Mesendoderm (in vitro differentiated cells): ENCODE measurements around the gene CD63.

Source experiments
- DNase-seq: peaks from one replicate; pipeline ENCODE4 v3.0.0; 2013
- H2AK5ac ChIP-seq: 2 replicates; pipeline ENCODE4 v1.6.1; 2013; ENCODE audit warnings: low read length, inconsistent platforms
- H2BK120ac ChIP-seq: 2 replicates; pipeline ENCODE4 v1.6.1; 2013; ENCODE audit warnings: low read depth, mild to moderate bottlenecking, low read length, moderate library complexity, mixed read lengths
- H2BK15ac ChIP-seq: replicated peaks from 2 replicates; pipeline ENCODE4 v1.6.1; 2013; ENCODE audit warnings: low read depth, mild to moderate bottlenecking, moderate library complexity
- H2BK5ac ChIP-seq: 2 replicates; pipeline ENCODE4 v1.6.1; 2013; ENCODE audit warnings: low read length, inconsistent platforms
- H3K18ac ChIP-seq: 2 replicates; pipeline ENCODE4 v1.6.1; 2013; ENCODE audit warnings: mild to moderate bottlenecking, low read length, mixed read lengths
- H3K23ac ChIP-seq: one replicate; pipeline ENCODE4 v1.6.1; 2013; ENCODE audit warnings: low read length
- H3K27ac ChIP-seq: 2 replicates; pipeline ENCODE4 v1.5.1; 2013; ENCODE audit warnings: low read depth, mild to moderate bottlenecking, inconsistent platforms, low read length, moderate library complexity
- H3K27me3 ChIP-seq: 2 replicates; pipeline ENCODE4 v1.6.1; 2013; ENCODE audit warnings: low read length, control low read depth, mild to moderate bottlenecking, inconsistent platforms; ENCODE audit not compliant: insufficient read depth, poor library complexity
- H3K36me3 ChIP-seq: 2 replicates; pipeline ENCODE4 v1.6.1; 2013; ENCODE audit warnings: low read length, inconsistent platforms; ENCODE audit not compliant: control insufficient read depth, insufficient read depth
- H3K4ac ChIP-seq: one replicate; pipeline ENCODE4 v1.6.1; 2013; ENCODE audit warnings: low read depth, mild to moderate bottlenecking, low read length, moderate library complexity
- H3K4me1 ChIP-seq: 2 replicates; pipeline ENCODE4 v1.6.1; 2013; ENCODE audit warnings: low read depth, low read length, inconsistent platforms; ENCODE audit not compliant: control insufficient read depth
- H3K4me2 ChIP-seq: 2 replicates; pipeline ENCODE4 v1.6.1; 2013; ENCODE audit warnings: low read length
- H3K4me3 ChIP-seq: 2 replicates; pipeline ENCODE4 v1.5.1; 2013; ENCODE audit warnings: mild to moderate bottlenecking, low read length
- H3K56ac ChIP-seq: one replicate; pipeline ENCODE4 v1.6.1; 2013; ENCODE audit warnings: low read length
- H3K79me1 ChIP-seq: 2 replicates; pipeline ENCODE4 v1.6.1; 2013; ENCODE audit warnings: low read length, inconsistent platforms
- H3K79me2 ChIP-seq: 2 replicates; pipeline ENCODE4 v1.6.1; 2013; ENCODE audit warnings: mild to moderate bottlenecking, low read length; ENCODE audit not compliant: control insufficient read depth, insufficient read depth
- H3K9ac ChIP-seq: 2 replicates; pipeline ENCODE4 v1.6.1; 2013; ENCODE audit warnings: low read length, inconsistent platforms
- H4K5ac ChIP-seq: one replicate; pipeline ENCODE4 v1.6.1; 2013; ENCODE audit warnings: low read length
- H4K8ac ChIP-seq: one replicate; pipeline ENCODE4 v1.6.1; 2013; ENCODE audit warnings: low read depth, mild to moderate bottlenecking, control low read depth, low read length, moderate library complexity
- WGBS: extraction: QIAGEN DNeasy Blood & Tissue Kit; methylation state at CpG from one replicate; pipeline ENCODE4 v1.1.7; 2013; ENCODE audit warnings: low lambda C conversion rate, missing lambda C conversion rate; ENCODE audit not compliant: insufficient coverage; ENCODE audit errors: extremely low coverage; 5-methylcytosine and 5-hydroxymethylcytosine counted together

CD63 gene

DNA sequence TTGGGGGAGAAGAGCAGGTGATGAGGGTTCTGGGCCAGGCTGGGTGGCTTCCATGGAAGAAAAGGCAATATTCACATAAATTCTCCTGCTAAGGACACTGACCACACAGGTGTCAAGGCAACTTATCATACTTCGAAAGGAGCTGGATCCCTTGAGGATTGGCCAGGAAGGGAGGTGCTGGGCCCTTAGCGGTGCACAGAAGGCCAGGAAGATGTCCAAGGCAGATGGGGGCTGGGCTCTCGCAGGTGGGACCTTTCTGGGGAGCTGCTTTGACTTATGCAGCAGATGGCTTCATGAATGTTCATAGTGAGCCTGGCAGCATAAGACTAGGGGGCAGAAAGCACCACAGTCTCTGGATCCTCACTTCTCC, 3.9 kb downstream of the CD63 start:
- no peak overlapping the region for H2BK15ac ChIP-seq
- no peak overlapping the region for H3K9ac ChIP-seq
- no peak overlapping the region for H3K27ac ChIP-seq
- H4K5ac ChIP-seq, result no peak overlapping the region
- no peak overlapping the region for H2BK5ac ChIP-seq
- no peak overlapping the region for H3K18ac ChIP-seq
- H2AK5ac ChIP-seq, result no peak overlapping the region
- no peak overlapping the region for H4K8ac ChIP-seq
- no peak overlapping the region for H3K4me3 ChIP-seq
- peaks cover 3% of the 10 kb centered on the region for H3K4me1 ChIP-seq
- no CpG with 5 or more reads among the region's 3 CpGs for WGBS
- H3K79me1 ChIP-seq, result peaks cover 17% of the 10 kb centered on the region
- no peak overlapping the region for H3K56ac ChIP-seq
- H3K4ac ChIP-seq, result no peak overlapping the region
- H3K27me3 ChIP-seq, result no peaks in the 10 kb centered on the region
- no peak overlapping the region for H2BK120ac ChIP-seq
- peaks cover 10% of the 10 kb centered on the region for H3K36me3 ChIP-seq
- peaks cover 19% of the 10 kb centered on the region for H3K79me2 ChIP-seq
- no peak for DNase-seq
- H3K4me2 ChIP-seq, result no peak overlapping the region
- no peak overlapping the region for H3K23ac ChIP-seq

DNA sequence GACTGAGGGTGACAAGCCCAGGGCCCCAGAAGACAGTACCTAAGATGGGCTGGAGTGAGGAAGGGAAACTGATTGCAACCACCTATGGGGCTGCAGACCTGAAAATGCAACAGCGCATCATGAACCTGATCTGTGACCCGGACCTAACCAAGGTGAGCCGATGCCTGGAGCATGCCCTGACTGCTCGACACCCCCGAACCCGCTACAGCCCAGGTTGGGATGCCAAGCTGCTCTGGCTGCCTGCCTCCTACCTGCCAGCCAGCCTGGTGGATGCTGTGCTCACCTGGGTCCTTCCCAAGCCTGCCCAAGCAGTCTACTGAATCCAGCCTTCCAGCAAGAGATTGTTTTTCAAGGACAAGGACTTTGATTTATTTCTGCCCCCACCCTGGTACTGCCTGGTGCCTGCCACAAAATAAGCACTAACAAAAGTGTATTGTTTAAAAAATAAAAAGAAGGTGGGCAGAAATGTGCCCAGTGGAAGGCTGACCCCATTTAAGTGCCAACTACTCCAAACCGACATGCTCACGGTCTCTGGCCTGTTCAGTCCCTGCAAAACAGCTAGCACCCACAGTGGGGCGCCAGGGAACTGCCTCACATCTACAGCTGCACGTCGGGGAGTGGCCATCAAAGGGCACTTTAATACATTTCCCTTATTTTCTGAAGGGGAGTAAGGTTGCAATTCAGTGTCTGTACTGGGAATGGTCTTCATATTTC, 4.4 kb downstream of the CD63 start:
- no peak overlapping the region for H2BK15ac ChIP-seq

DNA sequence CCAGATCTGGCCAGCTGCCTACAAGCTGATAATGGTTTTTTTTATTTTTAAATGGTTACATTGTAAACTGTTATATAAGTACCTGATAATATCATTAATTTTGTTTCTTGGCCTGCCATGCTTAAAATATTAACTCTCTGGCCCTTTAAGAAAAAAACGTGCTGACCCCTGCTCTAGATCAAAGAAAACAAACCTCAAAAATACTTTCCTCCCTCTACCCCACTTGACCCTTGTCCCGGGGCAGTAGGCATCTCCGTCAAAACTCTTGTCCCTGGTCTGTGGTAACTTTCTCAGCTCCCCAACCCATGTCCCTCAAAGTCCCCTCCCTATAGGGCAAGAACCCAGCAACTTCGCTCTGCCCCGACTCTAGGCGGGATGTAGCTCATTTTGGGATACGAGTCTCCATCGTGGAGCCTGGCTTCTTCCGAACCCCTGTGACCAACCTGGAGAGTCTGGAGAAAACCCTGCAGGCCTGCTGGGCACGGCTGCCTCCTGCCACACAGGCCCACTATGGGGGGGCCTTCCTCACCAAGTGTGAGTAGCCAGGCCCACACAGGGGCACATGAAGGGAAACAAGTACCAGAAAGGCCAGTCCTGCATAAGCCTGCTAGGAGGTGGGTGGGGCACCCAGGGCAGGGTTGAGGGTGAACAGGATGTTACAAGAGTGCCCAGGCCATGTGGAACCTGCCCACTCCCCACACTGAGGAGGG, 5.1 kb downstream of the CD63 start:
- Histone ChIP-seq H2BK5ac (no peak overlapping the region), H3K36me3 (peaks cover 10% of the 10 kb centered on the region), H3K4me1 (peaks cover 3% of the 10 kb centered on the region), H3K23ac (no peak overlapping the region), H3K4ac (no peak overlapping the region), H3K79me1 (peaks cover 17% of the 10 kb centered on the region), H4K8ac (no peak overlapping the region), H3K27ac (no peak overlapping the region), H3K9ac (no peak overlapping the region), H3K27me3 (no peaks in the 10 kb centered on the region), H2AK5ac (no peak overlapping the region), H3K79me2 (peaks cover 19% of the 10 kb centered on the region), H2BK15ac (no peak overlapping the region), H3K18ac (no peak overlapping the region), H3K56ac (no peak overlapping the region), H4K5ac (no peak overlapping the region), H3K4me3 (no peak overlapping the region), H3K4me2 (no peak overlapping the region), H2BK120ac (no peak overlapping the region)
- WGBS, result no CpG with 5 or more reads among the region's 10 CpGs
- no peak for DNase-seq

More for the DNA sequence above, 4.4 kb downstream of the CD63 start:
- no CpG with 5 or more reads among the region's 11 CpGs for WGBS
- Histone ChIP-seq H3K79me1 (peaks cover 17% of the 10 kb centered on the region), H2BK5ac (no peak overlapping the region), H3K9ac (no peak overlapping the region), H3K4me3 (no peak overlapping the region), H3K79me2 (peaks cover 19% of the 10 kb centered on the region), H3K4ac (no peak overlapping the region), H3K56ac (no peak overlapping the region), H3K36me3 (peaks cover 10% of the 10 kb centered on the region), H2AK5ac (no peak overlapping the region), H3K18ac (no peak overlapping the region), H4K8ac (no peak overlapping the region), H4K5ac (no peak overlapping the region), H3K27ac (no peak overlapping the region), H3K4me1 (peaks cover 3% of the 10 kb centered on the region), H2BK120ac (no peak overlapping the region), H3K4me2 (no peak overlapping the region), H3K27me3 (no peaks in the 10 kb centered on the region), H3K23ac (no peak overlapping the region)
- DNase-seq, result peak; percentile 75

DNA sequence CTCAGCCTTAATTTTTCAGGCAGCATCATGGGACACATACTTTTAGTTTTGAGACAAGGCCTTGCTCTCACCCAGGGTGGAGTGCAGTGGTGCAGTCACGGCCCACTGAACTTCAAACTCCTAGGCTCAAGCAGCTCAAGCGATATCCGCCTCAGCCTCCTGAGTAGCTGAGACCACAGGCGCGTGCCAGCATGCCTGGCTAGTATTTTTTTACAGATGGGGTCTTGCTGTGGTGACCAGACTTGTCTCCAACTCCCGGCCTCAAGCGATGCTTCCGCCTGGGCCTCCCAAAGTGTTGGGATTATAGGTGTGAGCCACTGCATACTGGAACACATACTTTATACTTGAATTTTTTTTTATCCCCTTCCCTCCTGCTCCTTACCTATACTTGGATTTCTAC, 5.9 kb downstream of the CD63 start:
- no peak for DNase-seq
- Histone ChIP-seq H3K4me1 (peaks cover 8% of the 10 kb centered on the region), H3K9ac (no peak overlapping the region), H3K27me3 (no peaks in the 10 kb centered on the region), H4K5ac (no peak overlapping the region), H2BK120ac (no peak overlapping the region), H3K4ac (no peak overlapping the region), H3K18ac (no peak overlapping the region), H3K79me1 (peaks cover 16% of the 10 kb centered on the region), H3K79me2 (peaks cover 15% of the 10 kb centered on the region), H2AK5ac (no peak overlapping the region), H3K27ac (no peak overlapping the region), H3K56ac (no peak overlapping the region), H3K4me3 (no peak overlapping the region), H3K23ac (no peak overlapping the region), H2BK15ac (no peak overlapping the region), H3K36me3 (peaks cover 10% of the 10 kb centered on the region), H2BK5ac (no peak overlapping the region), H4K8ac (no peak overlapping the region), H3K4me2 (no peak overlapping the region)
- WGBS, result no CpG with 5 or more reads among the region's 8 CpGs

DNA sequence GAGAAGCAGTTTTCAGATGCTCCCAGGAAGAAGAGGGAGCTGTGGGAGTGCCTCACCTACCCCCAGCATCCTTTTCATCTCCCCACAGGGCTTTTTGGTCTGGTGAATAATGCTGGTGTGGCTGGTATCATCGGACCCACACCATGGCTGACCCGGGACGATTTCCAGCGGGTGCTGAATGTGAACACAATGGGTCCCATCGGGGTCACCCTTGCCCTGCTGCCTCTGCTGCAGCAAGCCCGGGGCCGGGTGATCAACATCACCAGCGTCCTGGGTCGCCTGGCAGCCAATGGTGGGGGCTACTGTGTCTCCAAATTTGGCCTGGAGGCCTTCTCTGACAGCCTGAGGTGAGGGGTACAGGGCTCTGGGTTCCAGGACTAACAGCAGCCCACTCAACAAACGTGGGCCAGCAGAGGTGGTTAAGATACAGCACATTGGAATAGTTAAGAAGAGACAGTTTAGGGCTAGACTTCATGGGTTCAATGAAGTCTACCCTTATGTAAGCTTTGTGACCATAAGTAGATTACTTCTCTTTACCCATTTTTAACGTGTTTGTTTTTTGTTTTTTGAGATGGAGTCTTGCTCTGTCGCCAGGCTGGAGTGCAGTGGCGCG, 7.1 kb downstream of the CD63 start:
- no peaks in the 10 kb centered on the region for H3K27me3 ChIP-seq
- no peak overlapping the region for H2AK5ac ChIP-seq
- H4K8ac ChIP-seq, result no peak overlapping the region
- H3K9ac ChIP-seq, result no peak overlapping the region
- no CpG with 5 or more reads among the region's 14 CpGs for WGBS
- H3K4me2 ChIP-seq, result no peak overlapping the region
- H3K36me3 ChIP-seq, result peaks cover 8% of the 10 kb centered on the region
- H3K27ac ChIP-seq, result no peak overlapping the region
- H3K23ac ChIP-seq, result no peak overlapping the region
- H3K4me3 ChIP-seq, result no peak overlapping the region
- H3K79me2 ChIP-seq, result peaks cover 2% of the 10 kb centered on the region
- no peak overlapping the region for H2BK120ac ChIP-seq
- H3K4ac ChIP-seq, result no peak overlapping the region
- no peak overlapping the region for H2BK5ac ChIP-seq
- H3K79me1 ChIP-seq, result peaks cover 4% of the 10 kb centered on the region
- H3K18ac ChIP-seq, result no peak overlapping the region
- H3K56ac ChIP-seq, result no peak overlapping the region
- peaks cover 14% of the 10 kb centered on the region for H3K4me1 ChIP-seq
- no peak overlapping the region for H2BK15ac ChIP-seq
- no peak for DNase-seq
- no peak overlapping the region for H4K5ac ChIP-seq
